ENCODE measurements around the gene PDE8B. TPM values are rescaled to one million over a fixed set of nuclear protein-coding genes. Genes with fewer than 3 reads are reported as not detected.

Gene PDE8B
- total RNA-seq, 4 donors from 2014 or later: 0.79 to 2.7 (median 1.4) TPM; not detected in 1

- no peaks in the 10 kb centered on the region for H3K9me3 ChIP-seq
- H3K27ac ChIP-seq: no peak overlapping the region
- TF ChIP-seq POLR2A (IDR thresholded peaks at IDR 0.05): no peak
- TF ChIP-seq CTCF (IDR thresholded peaks at IDR 0.05): no peak
- no peaks in the 10 kb centered on the region for H3K4me1 ChIP-seq
- DNase-seq: no peak
- H3K27me3 ChIP-seq: no peaks in the 10 kb centered on the region
- intact Hi-C loops (cut with DNase I): no loop called here
- no peaks in the 10 kb centered on the region for H3K36me3 ChIP-seq
- WGBS, 2 donors: 69 to 81% methylated on average over 5 of the region's 5 CpGs
- H3K4me3 ChIP-seq: no peak overlapping the region
These were observed 187.3 kb downstream of the PDE8B start for GRCh38 chr5:77397686-77398292.

GRCh38 chr5:77398458-77398857 lies 188.0 kb downstream of the PDE8B start:
- H3K9me3 ChIP-seq: no peaks in the 10 kb centered on the region
- H3K4me3 ChIP-seq: no peak overlapping the region
- no peaks in the 10 kb centered on the region for H3K4me1 ChIP-seq
- H3K27me3 ChIP-seq: no peaks in the 10 kb centered on the region
- no peaks in the 10 kb centered on the region for H3K36me3 ChIP-seq
- intact Hi-C loops (cut with DNase I): no loop called here
- no peak for DNase-seq
- 97% methylated on average over 11 of the region's 13 CpGs; no CpG with 5 or more reads in 1 of the 2 donors for WGBS, 2 donors
- H3K27ac ChIP-seq: no peak overlapping the region
- no peak for TF ChIP-seq CTCF (IDR thresholded peaks at IDR 0.05)
- no peak for TF ChIP-seq POLR2A (IDR thresholded peaks at IDR 0.05)

- no peak overlapping the region for H3K4me3 ChIP-seq
- no peaks in the 10 kb centered on the region for H3K4me1 ChIP-seq
- no peaks in the 10 kb centered on the region for H3K36me3 ChIP-seq
- H3K27me3 ChIP-seq: no peaks in the 10 kb centered on the region
- H3K27ac ChIP-seq: no peak overlapping the region
- intact Hi-C loops (cut with DNase I): no loop called here
- H3K9me3 ChIP-seq: no peaks in the 10 kb centered on the region
- TF ChIP-seq POLR2A (IDR thresholded peaks at IDR 0.05): no peak
- no peak for TF ChIP-seq CTCF (IDR thresholded peaks at IDR 0.05)
- WGBS, 2 donors: 86 to 87% methylated on average over 7 to 8 of the region's 8 CpGs
- no peak for DNase-seq
These were observed 188.4 kb downstream of the PDE8B start for GRCh38 chr5:77398896-77399295.

- 55 to 78% methylated on average over 1 of the region's 1 CpG for whole genome bisulfite sequencing, 2 donors
- no peaks in the 10 kb centered on the region for H3K4me1 ChIP-seq
- no peak for DNase-seq
- TF ChIP-seq POLR2A (IDR thresholded peaks at IDR 0.05) (no peak), CTCF (IDR thresholded peaks at IDR 0.05) (no peak)
- no peak overlapping the region for H3K27ac ChIP-seq
- no peaks in the 10 kb centered on the region for H3K36me3 ChIP-seq
- H3K27me3 ChIP-seq: no peaks in the 10 kb centered on the region
- intact Hi-C loops (cut with DNase I): no loop called here
- no peaks in the 10 kb centered on the region for H3K9me3 ChIP-seq
- H3K4me3 ChIP-seq: no peak overlapping the region
These were observed 190.2 kb downstream of the PDE8B start for GRCh38 chr5:77400645-77401044.

GRCh38 chr5:77402796-77403195 lies 192.3 kb downstream of the PDE8B start:
- TF ChIP-seq POLR2A (IDR thresholded peaks at IDR 0.05) (no peak), CTCF (IDR thresholded peaks at IDR 0.05) (no peak)
- H3K4me3 ChIP-seq: no peak overlapping the region
- H3K9me3 ChIP-seq: no peaks in the 10 kb centered on the region
- H3K27me3 ChIP-seq: no peaks in the 10 kb centered on the region
- no peak overlapping the region for H3K27ac ChIP-seq
- DNase-seq: no peak
- 79 to 83% methylated on average over 6 of the region's 6 CpGs for WGBS, 2 donors
- H3K4me1 ChIP-seq: no peaks in the 10 kb centered on the region
- intact Hi-C loops (cut with DNase I): no loop called here
- H3K36me3 ChIP-seq: no peaks in the 10 kb centered on the region

Measured in esophagus squamous epithelium (tissue), 5 donors.